HG03064 (cell line): ENCODE measurements around the gene PTPN12.
A peak's percentile ranks its signal among the peaks of the same experiment; 100 is the strongest.
"Not testable (repeated sequence)": the region's sequence is repeated elsewhere in the genome, so short reads cannot be mapped to it uniquely, and the experiment has no call there.

Experiments used
- ATAC-seq: cut with Tn5 transposase; IDR thresholded peaks from one replicate; pipeline ENCODE4 v1.9.1; 2021; ENCODE audit warnings: low read depth; ENCODE audit not compliant: unreplicated experiment

Gene PTPN12

GRCh38 chr7:77537136-77537777, at the start of gene PTPN12:
Gene PTPN12, plus strand, starts transcription at chr7:77537295. Its CDS starts 252 bp downstream, at chr7:77537547.
- ATAC-seq, result peak; percentile 31

- ATAC-seq, result no peak
Measured at GRCh38 chr7:77488986-77489385, 48.1 kb upstream of the PTPN12 start.

DNA sequence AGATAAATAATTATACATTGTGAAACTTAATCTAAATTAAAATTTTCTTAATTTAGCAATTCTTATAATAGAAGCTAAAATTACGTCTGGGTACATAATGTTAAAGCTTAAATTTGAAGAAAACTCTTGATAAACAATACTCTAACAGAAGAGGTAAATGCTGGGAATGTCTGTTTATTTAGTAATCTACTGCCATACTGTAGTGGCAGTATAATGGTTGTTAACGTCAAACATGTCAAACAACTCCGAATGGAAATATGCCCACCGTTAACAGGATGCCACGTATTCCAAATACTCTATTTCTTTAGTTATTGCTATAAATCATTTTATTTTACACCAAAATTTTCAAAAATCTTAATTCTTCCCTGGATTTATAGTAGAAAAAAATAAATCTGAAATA, 40.0 kb upstream of the PTPN12 start:
- no peak for ATAC-seq

GRCh38 chr7:77498659-77499379, 38.3 kb upstream of the PTPN12 start:
- ATAC-seq, result no peak

DNA sequence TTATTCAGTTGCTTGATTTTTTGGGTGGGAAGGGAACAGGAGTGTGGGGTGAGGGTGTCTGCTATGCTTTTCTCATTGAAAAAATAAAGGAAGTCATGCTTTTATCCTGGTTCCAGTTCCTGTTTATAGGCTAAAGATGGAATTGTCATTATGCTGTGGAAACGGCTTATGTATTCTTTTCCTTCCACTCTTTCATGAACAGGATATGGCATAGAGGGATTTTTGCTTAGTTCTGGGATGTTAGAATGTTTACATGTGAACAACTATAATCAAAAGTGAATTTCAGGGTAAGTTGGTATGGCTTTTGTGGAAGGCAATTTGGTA, 35.9 kb upstream of the PTPN12 start:
- ATAC-seq, result no peak

- ATAC-seq, result no peak
Measured at GRCh38 chr7:77504951-77505350, 32.1 kb upstream of the PTPN12 start.

GRCh38 chr7:77506899-77507298, 30.2 kb upstream of the PTPN12 start:
- ATAC-seq, result no peak

- not testable (repeated sequence) for ATAC-seq
Measured at GRCh38 chr7:77513002-77513670, 24.0 kb upstream of the PTPN12 start.

DNA sequence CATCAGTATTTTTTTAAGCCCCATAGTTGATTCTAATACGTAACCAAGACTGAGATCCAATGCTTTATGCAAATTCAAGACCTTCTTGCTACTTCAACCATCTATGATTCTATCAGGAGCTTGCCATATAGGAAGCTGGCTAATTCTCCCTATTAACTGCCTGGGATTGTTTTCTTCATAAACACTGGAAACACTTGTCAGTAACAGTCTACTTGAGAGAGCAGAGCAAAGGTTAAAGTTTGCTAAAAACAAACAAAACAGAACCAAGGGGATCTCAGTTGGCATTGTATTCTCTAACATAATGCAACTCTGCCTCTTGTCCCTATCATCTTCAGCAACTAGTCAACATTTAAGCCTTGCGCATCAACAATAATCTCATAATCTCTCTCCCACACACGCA, 21.0 kb upstream of the PTPN12 start:
- ATAC-seq, result no peak

DNA sequence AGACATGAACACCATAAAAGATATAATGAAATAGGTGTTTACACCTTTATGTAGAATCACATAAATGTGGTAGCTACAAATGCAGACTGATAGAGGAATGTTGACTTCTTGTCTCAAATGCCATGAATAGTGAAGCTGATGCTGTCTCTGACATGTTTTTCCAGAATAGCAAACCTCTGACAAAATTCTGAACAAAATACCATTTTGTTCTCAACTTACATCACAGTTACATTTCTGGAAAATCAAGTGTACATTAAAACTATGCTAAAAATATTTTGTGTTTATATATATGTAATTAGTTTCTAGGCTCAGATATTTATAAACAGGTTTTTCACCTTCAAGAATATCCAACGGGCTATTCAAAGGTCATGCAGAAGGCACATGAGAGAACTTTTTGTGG, 16.8 kb upstream of the PTPN12 start:
- no peak for ATAC-seq

DNA sequence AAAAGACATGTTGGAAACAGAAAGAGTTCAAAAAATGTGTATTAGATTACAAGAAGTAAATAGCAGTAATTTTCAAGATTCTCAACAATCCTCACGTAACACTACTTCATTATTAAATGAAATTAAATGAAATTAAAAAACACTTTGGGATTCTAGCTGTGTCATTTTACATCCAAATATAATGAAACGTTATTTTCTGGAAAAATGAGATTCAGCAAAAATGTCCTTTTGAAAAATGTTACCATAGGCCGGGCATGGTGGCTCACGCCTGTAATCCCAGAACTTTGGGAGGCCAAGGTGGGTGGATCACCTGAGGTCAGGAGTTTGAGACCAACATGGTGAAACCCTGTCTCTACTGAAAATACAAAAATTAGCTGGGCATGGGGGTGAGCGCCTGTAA, 15.6 kb upstream of the PTPN12 start:
- not testable (repeated sequence) for ATAC-seq

DNA sequence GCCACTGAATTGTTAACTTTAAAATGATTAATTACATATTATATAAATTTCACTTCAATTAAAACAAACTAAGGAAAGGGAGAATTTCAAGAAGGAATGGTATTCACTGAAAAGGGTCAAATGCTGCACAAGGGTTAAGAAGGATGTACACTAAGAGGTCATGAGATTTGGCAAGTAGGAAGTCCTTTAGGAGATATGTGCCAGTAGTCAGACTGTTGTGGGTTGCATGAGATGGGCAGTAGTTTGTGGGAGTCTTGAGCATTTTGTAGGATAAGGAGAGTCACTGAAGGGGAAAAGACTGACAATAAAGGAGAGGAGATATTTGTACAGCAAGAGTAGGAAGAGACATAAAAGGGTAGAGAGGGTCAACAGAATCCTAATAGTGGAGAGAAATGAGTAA, 12.4 kb upstream of the PTPN12 start:
- ATAC-seq, result no peak

- ATAC-seq, result no peak
Measured at GRCh38 chr7:77525231-77525630, 11.9 kb upstream of the PTPN12 start.

- ATAC-seq, result no peak
Measured at GRCh38 chr7:77528368-77528767, 8.7 kb upstream of the PTPN12 start.

DNA sequence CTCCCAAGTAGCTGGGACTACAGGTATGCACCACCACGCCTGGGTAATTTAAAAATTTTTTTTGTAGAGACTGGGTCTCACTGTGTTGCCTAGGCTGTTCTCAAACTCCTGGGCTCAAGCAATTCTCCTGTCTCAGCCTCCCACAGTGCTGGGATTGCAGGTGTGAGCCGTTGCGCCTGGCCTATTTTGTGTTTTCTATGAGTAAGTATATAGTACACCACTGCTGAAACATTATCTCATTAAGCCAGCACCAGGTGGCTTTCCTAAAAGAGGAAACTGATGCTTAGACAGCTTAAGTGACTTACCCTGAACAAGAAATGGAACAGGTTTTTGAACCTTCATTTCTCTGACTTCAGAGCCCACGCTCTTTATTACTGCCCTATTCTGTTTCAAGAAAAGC, 7.8 kb upstream of the PTPN12 start:
- ATAC-seq, result no peak

DNA sequence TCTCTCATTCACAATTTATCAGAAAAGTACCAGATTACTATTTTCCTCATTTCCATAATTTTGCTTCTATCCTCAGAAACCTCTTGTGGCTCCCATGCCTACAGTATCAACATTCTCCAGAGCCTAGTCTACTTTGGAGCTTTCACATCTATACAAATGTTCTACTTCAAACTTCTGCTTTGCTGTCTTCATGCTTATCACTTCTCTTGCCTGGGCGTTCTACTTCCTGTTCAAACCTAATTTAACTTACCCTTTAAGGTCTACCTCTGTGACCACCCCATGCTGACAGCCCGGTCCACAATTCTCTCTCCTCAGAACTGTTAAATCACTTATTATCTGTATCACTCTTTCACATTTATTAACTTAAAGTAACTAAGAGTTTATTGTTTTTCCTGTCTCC, 6.1 kb upstream of the PTPN12 start:
- no peak for ATAC-seq

DNA sequence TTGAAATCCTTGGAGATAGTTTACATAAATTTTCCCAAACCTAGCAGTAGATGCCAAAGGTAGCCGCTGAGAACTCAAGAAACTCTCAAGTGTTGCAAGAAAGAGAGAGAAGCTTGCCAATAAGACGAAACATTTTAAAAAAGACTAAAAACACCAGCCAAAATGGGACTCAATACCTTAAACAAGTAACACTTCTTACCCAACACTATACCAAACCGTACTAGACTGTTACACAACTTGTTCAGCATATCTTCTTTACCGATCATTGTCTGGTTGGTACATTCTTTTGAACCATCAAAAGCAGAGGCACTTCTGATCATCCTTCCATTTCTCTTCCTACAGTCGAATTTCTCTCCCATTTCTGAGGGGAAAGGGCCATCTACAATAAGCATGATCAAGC, 4.8 kb upstream of the PTPN12 start:
- no peak for ATAC-seq

DNA sequence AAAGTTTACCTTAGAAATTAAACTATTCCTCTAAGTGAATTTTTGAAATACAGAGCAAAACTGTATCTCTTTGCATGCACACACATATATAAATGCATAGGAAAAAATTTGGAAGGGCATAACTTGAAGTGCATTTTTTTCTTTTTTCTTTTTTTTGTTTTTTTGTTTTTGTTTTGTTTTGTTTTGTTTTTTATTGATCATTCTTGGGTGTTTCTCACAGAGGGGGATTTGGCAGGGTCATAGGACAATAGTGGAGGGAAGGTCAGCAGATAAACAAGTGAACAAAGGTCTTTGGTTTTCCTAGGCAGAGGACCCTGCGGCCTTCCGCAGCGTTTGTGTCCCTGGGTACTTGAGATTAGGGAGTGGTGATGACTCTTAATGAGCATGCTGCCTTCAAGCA, 4.4 kb upstream of the PTPN12 start:
- not testable (repeated sequence) for ATAC-seq

DNA sequence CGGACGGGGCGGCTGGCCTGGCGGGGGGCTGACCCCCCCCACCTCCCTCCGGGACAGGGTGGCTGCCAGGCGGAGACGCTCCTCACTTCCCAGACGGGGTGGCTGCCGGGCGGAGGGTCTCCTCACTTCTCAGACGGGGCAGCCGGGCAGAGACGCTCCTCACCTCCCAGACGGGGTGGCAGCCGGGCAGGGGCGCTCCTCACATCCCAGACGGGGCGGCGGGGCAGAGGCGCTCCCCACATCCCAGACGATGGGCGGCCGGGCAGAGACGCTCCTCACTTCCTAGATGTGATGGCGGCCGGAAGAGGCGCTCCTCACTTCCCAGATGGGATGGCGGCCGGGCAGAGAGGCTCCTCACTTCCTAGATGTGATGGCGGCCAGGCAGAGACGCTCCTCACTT, 3.0 kb upstream of the PTPN12 start:
- ATAC-seq, result not testable (repeated sequence)

DNA sequence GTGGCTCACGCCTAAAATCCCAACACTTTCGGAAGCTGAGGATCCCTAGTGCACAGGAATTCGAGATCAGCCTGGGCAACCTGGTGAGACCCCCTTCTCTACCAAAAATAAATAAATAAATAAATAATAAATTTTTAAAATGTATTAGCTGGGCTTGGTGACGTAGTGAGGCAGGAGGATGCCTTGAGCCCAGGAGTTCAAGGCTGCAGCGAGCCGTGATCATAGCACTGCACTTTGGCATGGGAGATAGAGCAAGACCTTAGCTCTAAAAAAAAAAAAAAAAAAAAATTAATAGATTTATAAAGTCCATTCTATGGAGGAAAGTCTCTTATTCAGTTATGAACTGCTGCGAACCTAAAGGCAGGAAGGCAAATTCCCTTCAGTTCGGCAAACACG, 1.1 kb upstream of the PTPN12 start:
- no peak for ATAC-seq

GRCh38 chr7:77536413-77537135, 521 bp upstream of the PTPN12 start:
- peak; percentile 90 for ATAC-seq
